GM10266 (cell line): ENCODE results near the gene CNNM3.

ENCODE experiments used
- DNase-seq: peaks from one replicate; pipeline ENCODE4 v3.0.0; 2012; ENCODE audit errors: extremely low spot score
- TF ChIP-seq, protein P1 (sequence below): IDR thresholded peaks from 2 replicates; pipeline ENCODE4 v1.5.1; 2012; ENCODE audit warnings: mild to moderate bottlenecking, low read depth; ENCODE audit not compliant: control insufficient read depth, insufficient read depth; ENCODE audit errors: missing control alignments

CNNM3 gene

DNA sequence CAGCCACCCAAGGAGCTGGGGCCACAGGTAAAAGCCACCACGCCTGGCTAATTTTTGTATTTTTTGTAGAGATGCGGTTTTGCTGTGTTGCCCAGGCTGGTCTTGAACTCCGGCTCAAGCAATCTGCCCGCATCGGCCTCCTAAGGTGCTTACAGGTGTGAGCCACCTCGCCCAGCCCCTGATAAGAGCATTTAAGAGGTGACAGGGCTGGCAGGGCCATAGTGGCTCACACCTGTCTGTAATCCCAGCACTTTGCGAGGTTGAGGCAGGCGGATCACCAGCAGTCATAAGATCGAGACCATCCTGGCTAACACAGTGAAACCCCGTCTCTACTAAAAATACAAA, 9.0 kb upstream of the CNNM3 start:
- no peak for DNase-seq
- TF ChIP-seq, protein P1, sequence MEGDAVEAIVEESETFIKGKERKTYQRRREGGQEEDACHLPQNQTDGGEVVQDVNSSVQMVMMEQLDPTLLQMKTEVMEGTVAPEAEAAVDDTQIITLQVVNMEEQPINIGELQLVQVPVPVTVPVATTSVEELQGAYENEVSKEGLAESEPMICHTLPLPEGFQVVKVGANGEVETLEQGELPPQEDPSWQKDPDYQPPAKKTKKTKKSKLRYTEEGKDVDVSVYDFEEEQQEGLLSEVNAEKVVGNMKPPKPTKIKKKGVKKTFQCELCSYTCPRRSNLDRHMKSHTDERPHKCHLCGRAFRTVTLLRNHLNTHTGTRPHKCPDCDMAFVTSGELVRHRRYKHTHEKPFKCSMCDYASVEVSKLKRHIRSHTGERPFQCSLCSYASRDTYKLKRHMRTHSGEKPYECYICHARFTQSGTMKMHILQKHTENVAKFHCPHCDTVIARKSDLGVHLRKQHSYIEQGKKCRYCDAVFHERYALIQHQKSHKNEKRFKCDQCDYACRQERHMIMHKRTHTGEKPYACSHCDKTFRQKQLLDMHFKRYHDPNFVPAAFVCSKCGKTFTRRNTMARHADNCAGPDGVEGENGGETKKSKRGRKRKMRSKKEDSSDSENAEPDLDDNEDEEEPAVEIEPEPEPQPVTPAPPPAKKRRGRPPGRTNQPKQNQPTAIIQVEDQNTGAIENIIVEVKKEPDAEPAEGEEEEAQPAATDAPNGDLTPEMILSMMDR, result no peak

DNA sequence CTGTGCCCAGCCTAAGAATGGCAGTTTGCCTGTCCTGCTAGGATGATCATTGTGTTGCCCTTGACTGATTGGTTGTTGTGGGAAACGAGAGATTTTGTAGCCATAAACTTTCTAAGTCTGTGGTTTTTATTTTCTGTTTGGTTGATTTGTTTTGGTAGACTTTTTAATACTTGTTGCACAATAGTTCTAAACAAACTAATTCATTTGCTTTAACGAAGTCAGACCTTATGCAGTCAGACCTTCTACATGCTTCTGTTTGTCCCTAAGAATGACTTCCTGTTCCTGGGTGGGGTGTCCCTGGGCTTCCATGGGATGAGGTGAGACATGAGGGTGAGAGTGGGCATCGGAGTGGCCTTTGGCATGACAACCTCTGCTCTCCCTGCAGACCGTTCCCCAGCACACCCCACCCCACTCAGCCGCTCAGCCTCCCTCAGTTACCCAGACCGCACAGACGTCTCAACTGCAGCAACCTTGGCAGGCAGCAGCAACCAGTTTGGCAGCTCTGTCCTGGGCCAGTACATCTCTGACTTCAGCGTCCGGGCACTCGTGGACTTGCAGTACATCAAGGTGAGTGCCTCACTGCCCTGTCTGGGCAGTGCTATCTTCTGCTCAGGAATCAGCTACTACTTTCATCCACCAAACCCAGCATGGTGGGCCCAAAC, 7.8 kb upstream of the CNNM3 start:
- TF ChIP-seq, protein P1, result no peak

DNA sequence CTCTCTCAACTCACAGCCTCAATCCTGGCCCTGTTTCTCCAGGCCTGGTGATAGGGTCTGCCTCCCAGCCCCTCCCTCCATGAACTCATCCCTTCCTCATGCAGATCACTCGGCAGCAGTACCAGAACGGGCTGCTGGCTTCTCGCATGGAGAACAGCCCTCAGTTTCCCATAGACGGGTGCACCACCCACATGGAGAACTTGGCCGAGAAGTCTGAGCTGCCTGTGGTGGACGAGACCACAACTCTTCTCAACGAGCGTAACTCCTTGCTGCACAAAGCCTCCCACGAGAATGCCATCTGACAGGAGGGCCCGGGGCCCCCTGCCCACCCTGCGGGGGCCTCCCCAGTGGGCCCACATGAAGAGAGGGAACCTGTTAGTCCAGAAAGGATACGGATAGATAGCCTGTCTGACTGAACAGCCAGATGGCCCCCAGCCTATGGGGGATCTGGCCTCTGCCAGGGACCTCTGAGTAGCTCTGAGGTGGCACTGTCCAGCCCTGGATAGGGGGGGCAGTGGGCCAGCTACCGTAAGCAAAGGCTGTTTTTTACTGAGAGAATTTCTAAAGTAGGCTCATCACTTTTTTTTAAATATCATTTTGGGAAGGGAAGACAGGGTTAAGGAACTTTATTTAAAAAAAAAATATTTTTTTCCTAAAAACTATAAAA, 6.7 kb upstream of the CNNM3 start:
- TF ChIP-seq, protein P1, result no peak
- DNase-seq, result no peak

More for the DNA sequence above, 7.8 kb upstream of the CNNM3 start:
- DNase-seq, result no peak

DNA sequence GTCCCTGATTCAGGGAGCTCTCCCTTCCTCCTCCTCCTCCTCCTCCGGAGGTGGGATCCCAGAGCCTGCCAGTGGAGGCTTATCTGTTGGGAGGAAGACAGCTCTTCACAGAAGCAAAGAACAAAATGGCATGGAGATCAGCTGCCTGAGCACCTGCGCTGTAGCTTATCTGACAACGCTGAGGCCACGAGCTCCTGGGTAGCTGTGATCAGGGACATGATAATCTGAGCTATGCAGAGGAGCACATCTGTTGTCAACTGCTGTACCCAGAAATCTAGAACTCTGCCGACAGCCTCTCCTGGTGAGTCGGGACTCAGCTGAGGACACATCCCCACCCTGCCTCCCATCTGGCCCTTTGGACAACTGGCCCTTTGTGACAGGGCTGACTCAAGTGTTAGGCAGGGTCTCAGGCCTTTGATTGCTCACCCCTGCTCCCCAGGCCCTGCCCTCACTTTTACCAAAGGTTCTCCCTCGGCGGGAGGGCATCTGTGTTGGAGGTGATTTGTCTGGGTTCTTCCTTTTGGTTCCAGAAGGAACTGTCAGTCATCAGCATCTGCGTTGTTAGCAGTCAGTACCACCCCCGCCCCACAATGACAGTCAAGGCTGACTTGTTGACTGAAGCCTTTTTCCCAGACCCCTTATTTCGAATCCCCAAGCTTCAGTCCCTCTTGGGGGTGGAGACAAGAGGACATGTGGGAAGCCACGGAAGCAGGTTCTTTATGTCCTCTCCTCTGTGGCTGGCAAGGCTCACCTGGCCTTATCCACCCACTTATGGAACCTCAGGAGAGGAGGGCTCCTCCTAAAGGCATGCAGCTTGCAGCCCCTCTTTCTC, 5.9 kb upstream of the CNNM3 start:
- TF ChIP-seq, protein P1, result no peak
- no peak for DNase-seq

DNA sequence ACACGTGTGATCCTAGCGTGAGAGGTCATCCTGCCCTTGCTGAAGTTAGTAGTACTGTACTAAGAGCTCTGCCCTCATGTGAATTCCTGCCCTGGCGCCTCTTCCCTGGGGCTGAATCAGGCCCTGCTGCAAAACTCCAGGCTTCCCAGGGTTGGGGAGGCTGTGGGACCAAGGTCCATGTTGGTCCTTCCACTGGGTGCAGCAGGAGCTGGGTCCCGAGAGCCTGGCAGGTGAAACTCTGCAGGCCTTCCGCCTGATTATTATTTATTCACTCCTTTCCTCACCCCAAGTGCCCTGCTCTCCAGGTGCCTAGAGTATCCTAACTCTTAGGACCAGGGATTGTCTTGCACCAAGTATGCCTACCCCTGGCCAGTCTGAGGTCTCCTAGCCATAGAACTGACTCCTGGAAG, 5.3 kb upstream of the CNNM3 start:
- TF ChIP-seq, protein P1, result no peak
- DNase-seq, result no peak

DNA sequence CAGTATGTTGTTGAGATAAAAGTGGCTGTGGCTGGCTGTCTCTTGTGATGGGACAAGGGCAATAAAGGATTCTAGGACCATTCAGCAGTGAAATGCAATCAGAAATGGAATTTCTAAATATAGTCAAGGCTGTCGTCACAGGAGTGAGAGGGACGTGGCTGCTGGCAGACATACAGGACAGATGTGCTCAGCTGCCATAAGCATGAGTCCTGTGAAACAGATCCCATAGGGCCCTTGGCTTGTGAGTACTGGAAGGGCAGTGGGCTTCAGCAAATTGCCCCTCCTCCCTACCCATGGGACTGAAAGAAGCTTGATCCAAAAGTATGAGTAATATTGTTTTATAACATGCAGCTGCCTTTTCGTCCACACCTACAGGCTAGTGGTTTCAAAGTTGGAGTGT, 4.2 kb upstream of the CNNM3 start:
- TF ChIP-seq, protein P1, result no peak
- no peak for DNase-seq
